ENCODE data around the gene FRAS1.

DNA sequence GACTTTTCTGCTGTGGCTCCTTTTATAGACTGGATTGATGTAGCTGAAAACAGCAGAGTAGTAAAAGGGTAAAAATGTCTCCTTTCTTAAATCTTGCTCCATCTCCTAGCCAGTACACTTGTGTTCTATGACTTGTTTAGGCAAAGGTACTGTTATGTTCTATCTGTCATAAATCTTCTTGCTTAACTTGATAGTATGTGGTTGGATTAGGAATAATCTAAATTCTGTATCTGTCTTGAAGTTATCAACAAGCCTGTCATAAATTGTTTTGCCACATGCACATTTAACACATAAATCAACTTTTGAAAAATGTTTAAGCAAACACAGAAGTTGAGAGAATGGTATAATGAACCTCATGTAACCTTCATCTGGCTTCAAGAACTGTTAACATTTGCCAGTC lies 157.0 kb downstream of the FRAS1 start:
- TF ChIP-seq, protein P1, sequence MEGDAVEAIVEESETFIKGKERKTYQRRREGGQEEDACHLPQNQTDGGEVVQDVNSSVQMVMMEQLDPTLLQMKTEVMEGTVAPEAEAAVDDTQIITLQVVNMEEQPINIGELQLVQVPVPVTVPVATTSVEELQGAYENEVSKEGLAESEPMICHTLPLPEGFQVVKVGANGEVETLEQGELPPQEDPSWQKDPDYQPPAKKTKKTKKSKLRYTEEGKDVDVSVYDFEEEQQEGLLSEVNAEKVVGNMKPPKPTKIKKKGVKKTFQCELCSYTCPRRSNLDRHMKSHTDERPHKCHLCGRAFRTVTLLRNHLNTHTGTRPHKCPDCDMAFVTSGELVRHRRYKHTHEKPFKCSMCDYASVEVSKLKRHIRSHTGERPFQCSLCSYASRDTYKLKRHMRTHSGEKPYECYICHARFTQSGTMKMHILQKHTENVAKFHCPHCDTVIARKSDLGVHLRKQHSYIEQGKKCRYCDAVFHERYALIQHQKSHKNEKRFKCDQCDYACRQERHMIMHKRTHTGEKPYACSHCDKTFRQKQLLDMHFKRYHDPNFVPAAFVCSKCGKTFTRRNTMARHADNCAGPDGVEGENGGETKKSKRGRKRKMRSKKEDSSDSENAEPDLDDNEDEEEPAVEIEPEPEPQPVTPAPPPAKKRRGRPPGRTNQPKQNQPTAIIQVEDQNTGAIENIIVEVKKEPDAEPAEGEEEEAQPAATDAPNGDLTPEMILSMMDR (IDR thresholded peaks at IDR 0.05), result no peak
- TF ChIP-seq POLR2A (IDR thresholded peaks at IDR 0.05), result no peak

All from heart left ventricle (tissue), 13 donors.